ENCODE measurements around the gene SEC14L2.
"Not testable (repeated sequence)": the region's sequence is repeated elsewhere in the genome, so short reads cannot be mapped to it uniquely, and the experiment has no call there.

The SEC14L2 gene

DNA sequence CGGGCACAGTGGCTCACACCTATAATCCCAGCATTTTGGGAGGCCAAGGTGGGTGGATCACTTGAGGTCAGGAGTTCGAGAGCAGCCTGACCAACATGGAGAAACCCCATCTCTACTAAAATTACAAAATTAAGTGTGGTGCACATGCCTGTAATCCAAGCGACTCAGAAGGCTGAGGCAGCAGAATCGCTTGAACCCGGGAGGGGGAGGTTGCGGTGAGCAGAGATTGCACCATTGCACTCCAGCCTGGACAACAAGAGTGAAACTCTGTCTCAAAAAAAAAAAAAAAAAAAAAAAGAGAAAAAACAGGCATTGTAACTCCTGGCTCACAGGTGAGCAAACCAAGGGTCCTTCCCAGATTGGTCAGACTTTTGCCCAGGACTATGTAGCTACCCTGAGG, 63.7 kb downstream of the SEC14L2 start:
- DNase-seq = not testable (repeated sequence)

DNA sequence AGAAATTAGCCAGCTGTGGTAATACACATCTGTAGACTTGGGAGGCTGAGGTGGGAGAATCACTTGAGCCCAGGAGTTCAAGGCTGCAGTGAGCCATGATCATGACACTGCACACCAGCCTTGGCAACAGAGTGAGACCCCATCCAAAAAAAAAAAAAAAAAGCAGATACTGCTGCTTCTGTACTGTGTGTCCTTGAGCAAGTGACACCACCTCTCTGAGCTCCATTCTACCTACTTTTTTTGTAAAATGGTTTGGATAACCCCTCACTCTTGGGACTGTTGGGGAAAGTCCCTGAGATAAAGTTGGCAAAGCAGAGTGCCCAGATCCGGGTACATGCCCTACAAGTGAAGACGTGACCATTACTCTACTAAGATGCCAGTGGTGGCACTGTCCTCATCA, 72.3 kb downstream of the SEC14L2 start:
- DNase-seq = no peak

DNA sequence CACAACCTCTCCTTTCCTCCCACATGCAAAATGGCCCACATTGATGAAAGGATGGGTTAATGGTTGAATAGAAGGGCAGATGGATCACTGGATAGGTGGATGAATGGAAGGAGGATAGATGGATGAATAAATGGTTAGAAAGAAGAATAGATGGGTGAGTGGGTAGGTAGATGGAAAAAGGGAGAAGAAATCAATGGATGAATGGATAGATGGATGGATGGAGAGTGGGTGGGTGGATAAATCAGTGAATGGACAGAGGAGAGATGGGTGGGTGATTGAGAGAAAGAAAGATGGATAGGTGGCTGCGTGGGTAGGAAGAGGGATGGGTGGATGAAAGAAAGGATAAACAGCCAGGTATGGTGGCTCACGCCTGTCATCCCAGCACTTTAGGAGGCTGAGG, 73.8 kb downstream of the SEC14L2 start:
- DNase-seq = no peak

DNA sequence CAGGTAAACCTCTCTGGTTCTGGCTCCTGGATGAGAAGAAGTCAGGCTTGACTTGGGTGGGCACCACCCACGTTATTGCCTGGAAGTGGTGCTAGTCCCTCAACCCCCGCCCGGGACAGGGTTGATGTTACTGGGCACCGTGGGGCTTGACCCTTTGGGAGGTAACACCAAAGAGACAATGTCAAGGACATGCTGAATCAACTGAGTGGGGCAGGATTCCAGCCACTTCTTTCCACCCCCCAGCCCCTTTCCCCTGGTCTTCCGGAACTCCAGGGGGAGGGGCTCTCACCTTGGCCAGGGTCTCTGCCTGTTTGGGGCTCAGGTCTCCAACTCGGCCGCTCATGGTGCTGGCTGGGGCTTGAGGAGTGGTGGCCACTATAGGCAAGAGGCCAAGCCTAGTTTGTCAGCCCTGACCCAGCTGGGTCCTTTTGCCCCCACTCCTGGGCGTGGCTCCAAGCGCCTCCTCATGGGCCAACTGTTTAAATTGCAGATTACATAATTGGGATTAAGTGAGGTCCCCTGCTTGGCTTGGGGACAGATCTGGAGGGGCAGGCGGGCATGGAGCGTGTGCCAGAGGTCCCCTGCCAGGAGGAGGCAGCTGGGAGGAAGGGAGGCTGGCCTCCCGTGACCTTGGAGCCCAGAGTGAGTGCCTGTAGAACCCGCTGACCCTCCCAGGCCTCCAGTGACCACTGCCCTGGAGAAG, 74.9 kb downstream of the SEC14L2 start, which contains the start of gene SEC14L3:
Gene SEC14L3 (minus strand): TSS at position 402 of the 703 bp plus-strand sequence. CDS start 59 bp downstream, at position 343.
- DNase-seq = no peak

DNA sequence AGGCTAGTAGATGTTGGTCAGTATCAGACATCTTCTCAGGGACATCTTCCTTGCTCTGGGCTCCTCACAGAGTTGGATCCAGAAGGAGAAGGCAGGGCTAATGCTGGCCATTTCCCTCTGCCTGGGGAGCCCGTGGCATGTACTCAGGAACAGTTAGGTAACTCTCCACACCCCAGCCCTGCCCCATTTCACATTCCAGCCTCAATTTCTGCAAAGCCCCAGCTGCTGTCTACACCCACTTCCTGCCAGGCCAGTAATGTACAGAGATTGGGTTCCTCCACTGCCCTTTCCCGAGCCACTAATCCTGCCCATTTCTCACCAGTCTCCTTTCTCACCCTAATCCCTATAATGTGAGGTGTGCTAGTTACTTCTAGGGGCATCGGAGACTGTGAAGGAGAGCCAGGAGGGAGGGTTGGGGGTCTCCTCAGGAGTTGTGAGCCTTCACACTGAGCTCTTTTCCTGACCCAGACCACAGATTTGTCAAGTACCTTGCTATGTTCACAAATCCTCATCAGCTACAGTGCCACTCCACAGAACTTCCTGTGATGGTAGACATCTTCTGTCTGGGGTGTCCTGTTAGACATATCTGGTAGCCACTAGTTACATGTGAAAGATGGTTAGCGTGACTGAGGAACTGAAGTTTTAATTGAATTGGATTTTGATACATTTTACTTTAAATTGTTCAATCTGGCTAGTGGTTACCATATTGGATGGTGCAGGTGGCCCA, 76.3 kb downstream of the SEC14L2 start:
- DNase-seq = no peak

DNA sequence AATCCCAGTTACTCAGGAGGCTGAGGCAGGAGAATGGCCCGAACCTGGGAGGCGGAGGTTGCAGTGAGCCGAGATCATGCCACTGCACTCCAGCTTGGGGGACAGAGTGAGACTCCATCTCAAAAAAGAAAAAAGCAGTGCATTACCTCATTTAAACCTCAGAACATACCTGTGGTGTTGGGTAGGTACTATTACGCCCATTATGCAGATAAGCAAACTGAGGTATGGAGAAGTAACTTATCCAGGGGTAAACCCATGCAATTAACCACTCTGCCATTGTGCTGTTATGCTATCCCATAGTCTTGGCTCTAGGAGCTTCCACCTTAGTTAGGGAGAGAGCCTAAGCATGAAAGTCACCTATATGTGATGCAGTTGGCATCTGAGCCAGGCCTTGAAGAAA, 77.3 kb downstream of the SEC14L2 start:
- DNase-seq = no peak

Measured in activated CD4-positive, CD25-positive, alpha-beta regulatory T cell (primary cell).